GM23248 (cell line): Measurements from ENCODE around the gene POLA1.

Source experiments
- EZH2 ChIP-seq: fragments of 200-600 bp; sonication (generic); IDR thresholded peaks from 2 replicates; pipeline ENCODE4 v1.6.1; 2018; ENCODE audit warnings: antibody characterized with exemption, mild to moderate bottlenecking; ENCODE audit not compliant: insufficient read depth, poor library complexity, severe bottlenecking
- EZH2phosphoT487 ChIP-seq: fragments of 200-600 bp; sonication (generic); IDR thresholded peaks from 2 replicates; pipeline ENCODE4 v1.6.1; 2018; ENCODE audit warnings: antibody characterized with exemption, moderate library complexity, mild to moderate bottlenecking, low read depth; ENCODE audit not compliant: insufficient read depth

- TF ChIP-seq EZH2, result no peak
- TF ChIP-seq EZH2phosphoT487, result no peak
These were observed 105.4 kb downstream of the POLA1 start for GRCh38 chrX:24799078-24799477.
